Measurements from ENCODE around the gene C16orf74. TPM values are rescaled to one million over a fixed set of nuclear protein-coding genes. Genes with fewer than 3 reads are reported as not detected.
A peak's percentile ranks its signal among the peaks of the same experiment; 100 is the strongest.

The C16orf74 gene
- total and polyA plus RNA-seq, 4 donors, result 2.6 to 7.9 (median 3.4) TPM

DNA sequence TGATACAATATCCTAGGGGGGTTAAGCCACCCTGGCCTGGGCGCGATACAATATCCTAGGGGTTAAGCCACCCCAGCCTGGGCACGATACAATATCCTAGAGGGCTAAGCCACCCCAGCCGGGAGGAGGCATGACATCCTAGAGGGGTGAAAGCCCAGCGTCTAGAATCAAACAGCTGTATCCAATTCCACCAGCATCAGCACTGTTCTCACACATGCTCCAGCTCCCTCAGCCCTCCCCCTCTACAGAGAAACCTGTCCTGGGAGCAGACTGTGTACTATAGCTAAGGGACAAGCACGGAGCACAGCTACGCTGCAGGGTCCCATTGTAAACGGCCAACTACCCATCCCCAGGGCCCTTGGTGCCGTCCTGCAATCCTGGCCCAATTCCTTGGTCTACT, 68.4 kb downstream of the C16orf74 start:
- Histone ChIP-seq H3K9me3 (ENCODE audit: control insufficient read depth in 4 of 4, insufficient read depth in 3 of 4, low read length in 3 of 4) (no peaks in the 10 kb centered on the region), H3K27me3 (ENCODE audit: control insufficient read depth in 3 of 3, insufficient read depth in 3 of 3, low read length in 2 of 3) (no peaks in the 10 kb centered on the region), H3K4me1 (ENCODE audit: control insufficient read depth in 5 of 5, insufficient read depth in 5 of 5, low read length in 5 of 5) (peaks cover 0 to 3% (median 0%) of the 10 kb centered on the region in 5 donors), H3K4me3 (no peak overlapping the region), H3K9ac (ENCODE audit: insufficient read depth in 1 of 2, low read length in 2 of 2) (no peak overlapping the region), H3K36me3 (ENCODE audit: control insufficient read depth in 4 of 4, insufficient read depth in 4 of 4, low read length in 4 of 4) (peaks cover 0 to 9% (median 7%) of the 10 kb centered on the region in 4 donors), H3K27ac (ENCODE audit: low read depth in 1 of 2, low read length in 1 of 2) (no peak overlapping the region)
- ATAC-seq (ENCODE audit: insufficient read depth, low FRiP score) (no peak), DNase-seq (no peak)
- 90 to 94% methylated on average over 9 of the region's 9 CpGs for WGBS, 2 donors
- TF ChIP-seq, protein P1, sequence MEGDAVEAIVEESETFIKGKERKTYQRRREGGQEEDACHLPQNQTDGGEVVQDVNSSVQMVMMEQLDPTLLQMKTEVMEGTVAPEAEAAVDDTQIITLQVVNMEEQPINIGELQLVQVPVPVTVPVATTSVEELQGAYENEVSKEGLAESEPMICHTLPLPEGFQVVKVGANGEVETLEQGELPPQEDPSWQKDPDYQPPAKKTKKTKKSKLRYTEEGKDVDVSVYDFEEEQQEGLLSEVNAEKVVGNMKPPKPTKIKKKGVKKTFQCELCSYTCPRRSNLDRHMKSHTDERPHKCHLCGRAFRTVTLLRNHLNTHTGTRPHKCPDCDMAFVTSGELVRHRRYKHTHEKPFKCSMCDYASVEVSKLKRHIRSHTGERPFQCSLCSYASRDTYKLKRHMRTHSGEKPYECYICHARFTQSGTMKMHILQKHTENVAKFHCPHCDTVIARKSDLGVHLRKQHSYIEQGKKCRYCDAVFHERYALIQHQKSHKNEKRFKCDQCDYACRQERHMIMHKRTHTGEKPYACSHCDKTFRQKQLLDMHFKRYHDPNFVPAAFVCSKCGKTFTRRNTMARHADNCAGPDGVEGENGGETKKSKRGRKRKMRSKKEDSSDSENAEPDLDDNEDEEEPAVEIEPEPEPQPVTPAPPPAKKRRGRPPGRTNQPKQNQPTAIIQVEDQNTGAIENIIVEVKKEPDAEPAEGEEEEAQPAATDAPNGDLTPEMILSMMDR (IDR thresholded peaks at IDR 0.05; ENCODE audit: control extremely low read depth, extremely low read depth), result no peak

DNA sequence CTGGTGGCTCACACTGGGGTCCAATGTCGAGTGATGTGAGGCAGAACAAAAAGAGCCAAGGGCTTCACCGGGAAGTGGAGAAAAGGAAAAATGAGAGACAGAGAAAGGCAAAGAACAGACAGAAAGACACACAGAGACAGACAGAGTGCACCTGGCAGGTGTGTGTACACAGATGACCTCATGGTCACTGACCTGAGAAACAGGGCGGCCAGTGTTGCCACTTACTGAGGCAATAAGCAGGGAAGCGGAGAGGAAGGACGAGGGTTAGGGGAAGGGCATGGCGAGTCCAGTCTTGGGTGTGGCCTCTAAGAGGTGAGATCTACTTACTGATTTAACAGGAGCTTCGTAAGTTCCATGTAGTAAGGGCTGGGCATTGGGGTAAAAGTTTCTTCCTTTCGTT, 69.6 kb downstream of the C16orf74 start:
- Histone ChIP-seq H3K27me3 (ENCODE audit: control insufficient read depth in 3 of 3, insufficient read depth in 3 of 3, low read length in 2 of 3) (no peaks in the 10 kb centered on the region), H3K27ac (ENCODE audit: low read depth in 1 of 2, low read length in 1 of 2) (no peak overlapping the region), H3K36me3 (ENCODE audit: control insufficient read depth in 4 of 4, insufficient read depth in 4 of 4, low read length in 4 of 4) (peaks cover 0 to 14% (median 12%) of the 10 kb centered on the region in 4 donors), H3K4me1 (ENCODE audit: control insufficient read depth in 5 of 5, insufficient read depth in 5 of 5, low read length in 5 of 5) (peaks cover 0 to 3% (median 0%) of the 10 kb centered on the region in 5 donors), H3K4me3 (no peak overlapping the region), H3K9ac (ENCODE audit: insufficient read depth in 1 of 2, low read length in 2 of 2) (no peak overlapping the region), H3K9me3 (ENCODE audit: control insufficient read depth in 4 of 4, insufficient read depth in 3 of 4, low read length in 3 of 4) (no peaks in the 10 kb centered on the region)
- WGBS, 2 donors, result 74 to 81% methylated on average over 8 of the region's 8 CpGs
- TF ChIP-seq, protein P1 (IDR thresholded peaks at IDR 0.05; ENCODE audit: control extremely low read depth, extremely low read depth), result no peak
- no peak for ATAC-seq (ENCODE audit: insufficient read depth, low FRiP score)
- no peak for DNase-seq

DNA sequence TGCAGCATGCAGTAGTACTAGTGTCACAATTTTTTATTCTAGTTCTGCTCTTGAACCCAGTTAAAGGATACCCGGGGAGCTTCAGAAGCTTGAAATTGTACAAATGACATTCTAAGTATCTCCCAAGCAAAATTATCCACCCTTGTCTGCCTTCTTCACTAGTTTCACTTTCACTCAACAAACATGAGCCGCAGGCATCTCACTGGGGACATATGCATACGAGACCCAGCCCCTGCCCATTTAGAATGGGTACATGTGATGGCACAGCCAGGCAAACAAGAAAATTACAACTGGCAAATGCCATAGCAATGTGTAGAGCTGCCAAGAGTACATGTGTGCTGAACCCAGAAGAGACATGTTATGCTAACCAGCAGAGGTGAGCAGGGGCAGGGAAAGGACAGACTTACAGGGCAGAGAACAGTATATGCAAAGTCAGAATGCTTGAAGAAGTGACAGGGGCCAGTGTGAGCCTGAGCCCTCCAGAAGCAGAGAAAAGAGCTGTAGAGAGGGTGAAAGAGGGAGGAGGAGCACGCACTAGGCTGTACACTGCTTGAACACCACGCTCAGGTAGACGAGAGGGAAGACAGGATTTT, 70.4 kb downstream of the C16orf74 start:
- Histone ChIP-seq H3K27ac (ENCODE audit: low read depth in 1 of 2, low read length in 1 of 2) (peak overlapping the region in 1 of 2 donors; percentile 5), H3K36me3 (ENCODE audit: control insufficient read depth in 4 of 4, insufficient read depth in 4 of 4, low read length in 4 of 4) (peaks cover 0 to 20% (median 15%) of the 10 kb centered on the region in 4 donors), H3K9ac (ENCODE audit: insufficient read depth in 1 of 2, low read length in 2 of 2) (no peak overlapping the region), H3K27me3 (ENCODE audit: control insufficient read depth in 3 of 3, insufficient read depth in 3 of 3, low read length in 2 of 3) (no peaks in the 10 kb centered on the region), H3K9me3 (ENCODE audit: control insufficient read depth in 4 of 4, insufficient read depth in 3 of 4, low read length in 3 of 4) (no peaks in the 10 kb centered on the region), H3K4me1 (ENCODE audit: control insufficient read depth in 5 of 5, insufficient read depth in 5 of 5, low read length in 5 of 5) (peaks cover 0 to 3% (median 0%) of the 10 kb centered on the region in 5 donors), H3K4me3 (no peak overlapping the region)
- DNase-seq (no peak), ATAC-seq (ENCODE audit: insufficient read depth, low FRiP score) (no peak)
- 77 to 82% methylated on average over 6 of the region's 6 CpGs for WGBS, 2 donors
- TF ChIP-seq, protein P1 (IDR thresholded peaks at IDR 0.05; ENCODE audit: control extremely low read depth, extremely low read depth), result no peak

DNA sequence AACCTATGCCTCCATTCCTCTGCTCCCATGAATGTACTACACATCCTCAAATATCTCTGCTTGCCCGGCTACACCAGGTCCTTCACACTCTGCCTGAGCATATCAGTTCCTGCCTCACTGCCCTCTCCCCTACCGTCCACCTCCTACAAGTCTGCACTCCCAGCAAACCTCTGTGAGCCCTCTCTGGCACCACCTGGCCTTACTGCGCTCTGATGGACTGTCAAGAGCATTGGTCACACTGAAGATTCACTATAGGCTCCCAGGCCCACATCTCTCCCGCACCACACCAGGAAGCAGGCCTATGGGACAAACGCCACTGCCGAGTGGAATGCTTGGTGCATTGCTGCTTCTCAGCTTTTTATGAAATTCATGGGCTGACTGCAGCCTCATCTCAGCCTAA, 71.0 kb downstream of the C16orf74 start:
- H3K27me3 ChIP-seq (ENCODE audit: control insufficient read depth in 3 of 3, insufficient read depth in 3 of 3, low read length in 2 of 3), result no peaks in the 10 kb centered on the region
- DNase-seq (no peak), ATAC-seq (ENCODE audit: insufficient read depth, low FRiP score) (no peak)
- WGBS, 2 donors, result 88 to 89% methylated on average over 6 of the region's 6 CpGs
- H3K36me3 ChIP-seq (ENCODE audit: control insufficient read depth in 4 of 4, insufficient read depth in 4 of 4, low read length in 4 of 4), result peaks cover 0 to 25% (median 16%) of the 10 kb centered on the region in 4 donors
- H3K4me3 ChIP-seq, result no peak overlapping the region
- H3K4me1 ChIP-seq (ENCODE audit: control insufficient read depth in 5 of 5, insufficient read depth in 5 of 5, low read length in 5 of 5), result peaks cover 0 to 3% (median 0%) of the 10 kb centered on the region in 5 donors
- no peak overlapping the region for H3K27ac ChIP-seq (ENCODE audit: low read depth in 1 of 2, low read length in 1 of 2)
- H3K9ac ChIP-seq (ENCODE audit: insufficient read depth in 1 of 2, low read length in 2 of 2), result no peak overlapping the region
- no peaks in the 10 kb centered on the region for H3K9me3 ChIP-seq (ENCODE audit: control insufficient read depth in 4 of 4, insufficient read depth in 3 of 4, low read length in 3 of 4)
- TF ChIP-seq, protein P1 (IDR thresholded peaks at IDR 0.05; ENCODE audit: control extremely low read depth, extremely low read depth), result no peak

Data from lung (tissue), 12 donors.